H9 (cell line): ENCODE data around the gene MYH2. TPM values are rescaled to one million over a fixed set of nuclear protein-coding genes. Genes with fewer than 3 reads are reported as not detected.

ENCODE experiments used
- DNase-seq: peaks from one replicate; pipeline ENCODE4 v3.0.0-alpha.2; 2017
- H2AFZ ChIP-seq: one replicate; pipeline ENCODE4 v1.6.1; 2013; ENCODE audit warnings: mild to moderate bottlenecking, low read length, control low read depth, moderate library complexity
- H2AK5ac ChIP-seq: 2 replicates; pipeline ENCODE4 v1.6.1; 2013; ENCODE audit warnings: low read length, control low read depth, mixed read lengths; ENCODE audit not compliant: insufficient read length
- H2BK120ac ChIP-seq: one replicate; pipeline ENCODE4 v1.6.1; 2013; ENCODE audit warnings: low read depth, mild to moderate bottlenecking, low read length, control low read depth, inconsistent platforms; ENCODE audit not compliant: poor library complexity, severe bottlenecking
- H2BK12ac ChIP-seq: 2 replicates; pipeline ENCODE4 v1.6.1; 2013; ENCODE audit warnings: low read length, control low read depth, mixed read lengths, low read depth; ENCODE audit not compliant: insufficient read length
- H2BK15ac ChIP-seq: 2 replicates; pipeline ENCODE4 v1.6.1; 2013; ENCODE audit warnings: low read depth, low read length, control low read depth
- H2BK20ac ChIP-seq: one replicate; pipeline ENCODE4 v1.6.1; 2013; ENCODE audit warnings: low read depth, mild to moderate bottlenecking, low read length, control low read depth, inconsistent platforms; ENCODE audit not compliant: poor library complexity, severe bottlenecking
- H2BK5ac ChIP-seq: 2 replicates; pipeline ENCODE4 v1.6.1; 2013; ENCODE audit warnings: low read length, control low read depth, mixed read lengths; ENCODE audit not compliant: insufficient read length
- H3K14ac ChIP-seq: 2 replicates; pipeline ENCODE4 v1.6.1; 2013; ENCODE audit warnings: low read length, control low read depth; ENCODE audit not compliant: insufficient read depth
- H3K18ac ChIP-seq: 2 replicates; pipeline ENCODE4 v1.6.1; 2013; ENCODE audit warnings: low read depth, mild to moderate bottlenecking, mixed read lengths, low read length, control low read depth; ENCODE audit not compliant: insufficient read length
- H3K23ac ChIP-seq: 2 replicates; pipeline ENCODE4 v1.6.1; 2013; ENCODE audit warnings: low read length, control low read depth, mixed read lengths, low read depth; ENCODE audit not compliant: insufficient read length
- H3K23me2 ChIP-seq: 2 replicates; pipeline ENCODE4 v1.6.1; 2013; ENCODE audit warnings: low read depth, mild to moderate bottlenecking, mixed read lengths, low read length, control low read depth; ENCODE audit not compliant: insufficient read length, poor library complexity, severe bottlenecking
- H3K27ac ChIP-seq: 2 replicates; pipeline ENCODE4 v1.5.1; 2013; ENCODE audit warnings: low read length, control low read depth, mixed read lengths, low read depth; ENCODE audit not compliant: insufficient read length
- H3K27me3 ChIP-seq: 2 replicates; pipeline ENCODE4 v1.6.1; 2013; ENCODE audit warnings: low read length, control low read depth, inconsistent platforms; ENCODE audit not compliant: insufficient read depth
- H3K4ac ChIP-seq: 2 replicates; pipeline ENCODE4 v1.6.1; 2013; ENCODE audit warnings: low read depth, mild to moderate bottlenecking, control low read depth, inconsistent platforms, low read length, moderate library complexity
- H3K4me1 ChIP-seq: 2 replicates; pipeline ENCODE4 v1.6.1; 2013; ENCODE audit warnings: low read length, control low read depth, inconsistent platforms; ENCODE audit not compliant: insufficient read depth
- H3K4me2 ChIP-seq: 2 replicates; pipeline ENCODE4 v1.6.1; 2013; ENCODE audit warnings: low read length, control low read depth, mixed read lengths; ENCODE audit not compliant: insufficient read length, insufficient read depth
- H3K56ac ChIP-seq: 2 replicates; pipeline ENCODE4 v1.6.1; 2013; ENCODE audit warnings: low read depth, mild to moderate bottlenecking, mixed read lengths, low read length, control low read depth; ENCODE audit not compliant: insufficient read length
- H3K79me1 ChIP-seq: 2 replicates; pipeline ENCODE4 v1.6.1; 2013; ENCODE audit warnings: low read depth, mild to moderate bottlenecking, moderate library complexity, low read length, control low read depth, inconsistent platforms; ENCODE audit not compliant: insufficient read depth, poor library complexity, severe bottlenecking
- H3K79me2 ChIP-seq: 2 replicates; pipeline ENCODE4 v1.6.1; 2013; ENCODE audit warnings: low read length, control low read depth, inconsistent platforms; ENCODE audit not compliant: insufficient read depth
- H3K9ac ChIP-seq: 2 replicates; pipeline ENCODE4 v1.6.1; 2013; ENCODE audit warnings: low read length, control low read depth, mixed read lengths; ENCODE audit not compliant: insufficient read length; ENCODE audit errors: extremely low read depth
- H3K9me3 ChIP-seq: one replicate; pipeline ENCODE4 v1.6.1; 2013; ENCODE audit warnings: low read depth, low read length, inconsistent platforms; ENCODE audit not compliant: control insufficient read depth
- H3T11ph ChIP-seq: one replicate; pipeline ENCODE4 v1.6.1; 2013; ENCODE audit warnings: mild to moderate bottlenecking, low read length, control low read depth, inconsistent platforms
- H4K20me1 ChIP-seq: one replicate; pipeline ENCODE4 v1.6.1; 2013; ENCODE audit not compliant: control insufficient read depth, insufficient read length, insufficient read depth
- H4K5ac ChIP-seq: 2 replicates; pipeline ENCODE4 v1.6.1; 2013; ENCODE audit warnings: low read depth, mild to moderate bottlenecking, mixed read lengths, low read length, control low read depth; ENCODE audit not compliant: insufficient read length
- H4K8ac ChIP-seq: replicated peaks from 2 replicates; pipeline ENCODE4 v1.6.1; 2013; ENCODE audit warnings: low read length, control low read depth, mixed read lengths, low read depth; ENCODE audit not compliant: insufficient read length
- H4K91ac ChIP-seq: 2 replicates; pipeline ENCODE4 v1.6.1; 2013; ENCODE audit warnings: low read depth, mild to moderate bottlenecking, moderate library complexity, mixed read lengths, low read length, control low read depth; ENCODE audit not compliant: insufficient read length
- H3K27ac Mint-ChIP-seq, 3 experiments: 2 replicates in 2 of 3; 3 replicates in 1 of 3; pipeline ENCODE4 v1.8.0; 2020 to 2021; ENCODE audit warnings: mixed read lengths in 3 of 3, mild to moderate bottlenecking in 1 of 3, moderate library complexity in 1 of 3
- H3K27me3 Mint-ChIP-seq: 2 replicates; pipeline ENCODE4 v1.8.0; 2021; ENCODE audit warnings: low read depth, mild to moderate bottlenecking, moderate library complexity, mixed read lengths
- H3K36me3 Mint-ChIP-seq, 3 experiments: 2 replicates in 2 of 3; 3 replicates in 1 of 3; pipeline ENCODE4 v1.8.0; 2020 to 2021; ENCODE audit warnings: low read depth in 3 of 3, mixed read lengths in 3 of 3; ENCODE audit not compliant: insufficient read depth in 1 of 3
- H3K4me1 Mint-ChIP-seq, 2 experiments: 2 replicates each; pipeline ENCODE4 v1.8.0; 2020; ENCODE audit warnings: mixed read lengths in 2 of 2
- H3K4me3 Mint-ChIP-seq, 2 experiments: 2 replicates in 1 of 2; 3 replicates in 1 of 2; pipeline ENCODE4 v1.8.0; 2020 to 2021; ENCODE audit warnings: mild to moderate bottlenecking in 2 of 2, mixed read lengths in 2 of 2, moderate library complexity in 1 of 2
- H3K9me3 Mint-ChIP-seq, 2 experiments: 2 replicates in 1 of 2; 3 replicates in 1 of 2; pipeline ENCODE4 v1.8.0; 2020; ENCODE audit warnings: mild to moderate bottlenecking in 2 of 2, mixed read lengths in 2 of 2, moderate library complexity in 1 of 2
- WGBS: extraction: QIAGEN DNeasy Blood & Tissue Kit; methylation state at CpG from one replicate; pipeline ENCODE4 v1.1.7; 2013; ENCODE audit warnings: missing lambda C conversion rate, low lambda C conversion rate, mixed read lengths; ENCODE audit not compliant: insufficient read length; ENCODE audit errors: extremely low coverage; 5-methylcytosine and 5-hydroxymethylcytosine counted together
- total RNA-seq: library from RNA; stranded (reverse); gene quantifications from 2 replicates; pipeline ENCODE4 v1.2.1, GENCODE V29; 2021
- TF ChIP-seq, protein P1 (sequence below): fragments of 200-600 bp; sonication (generic); conservative IDR thresholded peaks from 3 replicates; pipeline ENCODE4 v1.8.0; 2021; ENCODE audit warnings: antibody characterized with exemption, mild to moderate bottlenecking

The MYH2 gene
- total RNA-seq, 1 experiment from 2014 or later, result 0.68 TPM

DNA sequence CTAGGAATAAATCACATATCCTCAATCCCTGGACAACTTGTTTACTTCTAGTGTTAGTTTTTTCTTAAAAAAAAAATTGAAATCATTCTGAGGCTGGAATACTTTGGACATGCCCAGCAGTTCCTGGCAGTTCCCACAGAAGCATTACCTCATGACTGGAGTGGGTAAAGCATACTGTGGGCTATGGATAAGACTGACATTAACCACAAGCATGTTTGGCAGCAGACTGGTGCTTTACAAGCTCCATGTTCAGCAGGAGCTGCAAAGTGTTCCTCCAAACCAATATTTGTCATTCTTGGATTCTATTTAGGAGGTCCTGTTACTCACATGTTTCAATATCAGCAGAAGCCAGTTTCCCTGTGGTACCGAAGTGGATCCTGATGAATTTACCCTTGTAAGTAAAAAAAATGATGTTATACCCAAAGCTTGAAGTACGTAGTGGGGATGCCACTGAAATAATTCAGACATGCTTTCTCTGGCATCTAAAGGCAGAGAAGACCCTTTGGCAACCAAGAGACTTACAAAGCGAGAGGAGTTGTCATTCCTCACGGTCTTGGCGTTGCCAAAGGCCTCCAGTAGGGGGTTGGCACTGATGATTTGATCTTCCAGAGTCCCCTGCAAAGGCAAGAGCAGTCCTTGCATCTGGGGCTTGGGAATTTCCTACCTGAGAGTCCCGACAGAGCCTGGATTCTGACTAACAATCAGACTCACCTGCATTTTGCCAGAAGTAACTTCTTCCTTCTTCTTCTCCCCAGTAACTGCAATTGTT is 36.0 kb downstream of the MYH2 start:
- no peak overlapping the region for H3K14ac ChIP-seq

More for the DNA sequence above, 36.0 kb downstream of the MYH2 start:
- Mint-ChIP-seq H3K4me1 (peaks cover 9% of the 10 kb centered on the region in 2 experiments), H3K4me3 (no peak overlapping the region), H3K27me3 (no peaks in the 10 kb centered on the region; the same call in 1 of the 2 replicates), H3K27ac (no peak overlapping the region), H3K9me3 (no peaks in the 10 kb centered on the region), H3K36me3 (no peaks in the 10 kb centered on the region)
- H3T11ph ChIP-seq, result no peak overlapping the region
- H2BK15ac ChIP-seq, result no peak overlapping the region
- H3K27me3 ChIP-seq, result no peaks in the 10 kb centered on the region
- H3K4me2 ChIP-seq, result no peak overlapping the region
- H3K9ac ChIP-seq, result no peak overlapping the region
- H3K23ac ChIP-seq, result no peak overlapping the region
- H3K9me3 ChIP-seq, result no peaks in the 10 kb centered on the region
- H4K8ac ChIP-seq, result no peak overlapping the region
- no peak overlapping the region for H4K5ac ChIP-seq
- TF ChIP-seq, protein P1, sequence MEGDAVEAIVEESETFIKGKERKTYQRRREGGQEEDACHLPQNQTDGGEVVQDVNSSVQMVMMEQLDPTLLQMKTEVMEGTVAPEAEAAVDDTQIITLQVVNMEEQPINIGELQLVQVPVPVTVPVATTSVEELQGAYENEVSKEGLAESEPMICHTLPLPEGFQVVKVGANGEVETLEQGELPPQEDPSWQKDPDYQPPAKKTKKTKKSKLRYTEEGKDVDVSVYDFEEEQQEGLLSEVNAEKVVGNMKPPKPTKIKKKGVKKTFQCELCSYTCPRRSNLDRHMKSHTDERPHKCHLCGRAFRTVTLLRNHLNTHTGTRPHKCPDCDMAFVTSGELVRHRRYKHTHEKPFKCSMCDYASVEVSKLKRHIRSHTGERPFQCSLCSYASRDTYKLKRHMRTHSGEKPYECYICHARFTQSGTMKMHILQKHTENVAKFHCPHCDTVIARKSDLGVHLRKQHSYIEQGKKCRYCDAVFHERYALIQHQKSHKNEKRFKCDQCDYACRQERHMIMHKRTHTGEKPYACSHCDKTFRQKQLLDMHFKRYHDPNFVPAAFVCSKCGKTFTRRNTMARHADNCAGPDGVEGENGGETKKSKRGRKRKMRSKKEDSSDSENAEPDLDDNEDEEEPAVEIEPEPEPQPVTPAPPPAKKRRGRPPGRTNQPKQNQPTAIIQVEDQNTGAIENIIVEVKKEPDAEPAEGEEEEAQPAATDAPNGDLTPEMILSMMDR, result peak; percentile 49; the same call in 2 of the 3 replicates
- no peaks in the 10 kb centered on the region for H3K79me2 ChIP-seq
- H2BK20ac ChIP-seq, result no peak overlapping the region
- H4K20me1 ChIP-seq, result no peaks in the 10 kb centered on the region
- H2BK5ac ChIP-seq, result no peak overlapping the region
- no peaks in the 10 kb centered on the region for H3K23me2 ChIP-seq
- no peak overlapping the region for H2BK120ac ChIP-seq
- H2AFZ ChIP-seq, result no peak overlapping the region
- H3K79me1 ChIP-seq, result no peaks in the 10 kb centered on the region
- no peak overlapping the region for H2BK12ac ChIP-seq
- no peaks in the 10 kb centered on the region for H3K4me1 ChIP-seq
- WGBS, result no CpG with 5 or more reads among the region's 6 CpGs
- H4K91ac ChIP-seq, result no peak overlapping the region
- no peak overlapping the region for H3K56ac ChIP-seq
- H3K18ac ChIP-seq, result no peak overlapping the region
- no peak overlapping the region for H2AK5ac ChIP-seq
- no peak overlapping the region for H3K27ac ChIP-seq
- no peak overlapping the region for H3K4ac ChIP-seq
- no peak for DNase-seq
